ENCODE results near the gene KATNAL1. TPM values are rescaled to one million over a fixed set of nuclear protein-coding genes. Genes with fewer than 3 reads are reported as not detected.

Gene KATNAL1
- total RNA-seq, 1 experiment from 2014 or later = 14.2 TPM

DNA sequence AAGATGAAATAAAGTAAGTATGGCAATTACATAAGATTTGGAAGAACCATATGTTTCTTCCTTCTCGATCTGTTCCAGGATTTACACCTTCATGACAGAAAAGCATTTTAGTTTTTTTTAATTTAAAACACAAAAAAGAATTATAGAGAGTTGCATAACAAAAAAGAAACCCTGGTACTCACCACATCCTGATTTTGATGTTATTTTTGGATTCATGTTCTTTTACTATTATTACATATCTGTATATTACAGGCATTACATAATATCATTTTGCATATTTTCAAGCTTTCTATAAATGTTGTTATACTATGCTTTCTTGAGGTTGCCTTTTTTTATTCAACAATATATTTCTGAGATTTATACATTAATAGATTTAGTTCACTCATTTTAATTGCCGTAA, 6.7 kb upstream of the KATNAL1 start:
- no peaks in the 10 kb centered on the region for H3K36me3 Mint-ChIP-seq
- H3K4me1 Mint-ChIP-seq = peaks cover 5% of the 10 kb centered on the region
- TF ChIP-seq SOX15 (CRISPR knock-in tag; IDR thresholded peaks at IDR 0.05) (no peak), SP1 (CRISPR knock-in tag; conservative IDR thresholded peaks at IDR 0.05) (no peak), IRF2 (CRISPR knock-in tag; IDR thresholded peaks at IDR 0.05; ENCODE audit: borderline replicate concordance, low read depth) (no peak), TEAD1 (CRISPR knock-in tag; IDR thresholded peaks at IDR 0.05) (no peak), KAT7 (CRISPR knock-in tag; IDR thresholded peaks at IDR 0.05; ENCODE audit: borderline replicate concordance) (no peak), FOXK1 (CRISPR knock-in tag; IDR thresholded peaks at IDR 0.05) (no peak), MYBL2 (CRISPR knock-in tag; IDR thresholded peaks at IDR 0.05) (no peak), EMX1 (CRISPR knock-in tag; IDR thresholded peaks at IDR 0.05) (no peak), ZNF263 (CRISPR knock-in tag; IDR thresholded peaks at IDR 0.05; ENCODE audit: low read depth) (no peak), SMAD3 (CRISPR knock-in tag; IDR thresholded peaks at IDR 0.05; ENCODE audit: borderline replicate concordance) (no peak), NR3C1 (CRISPR knock-in tag; conservative IDR thresholded peaks at IDR 0.05; ENCODE audit: low read depth) (no peak), NR1H2 (CRISPR knock-in tag; IDR thresholded peaks at IDR 0.05) (no peak), ZNF396 (CRISPR knock-in tag; IDR thresholded peaks at IDR 0.05; ENCODE audit: borderline replicate concordance) (no peak), CREM (CRISPR knock-in tag; IDR thresholded peaks at IDR 0.05) (no peak)
- TF ChIP-seq, protein P1, sequence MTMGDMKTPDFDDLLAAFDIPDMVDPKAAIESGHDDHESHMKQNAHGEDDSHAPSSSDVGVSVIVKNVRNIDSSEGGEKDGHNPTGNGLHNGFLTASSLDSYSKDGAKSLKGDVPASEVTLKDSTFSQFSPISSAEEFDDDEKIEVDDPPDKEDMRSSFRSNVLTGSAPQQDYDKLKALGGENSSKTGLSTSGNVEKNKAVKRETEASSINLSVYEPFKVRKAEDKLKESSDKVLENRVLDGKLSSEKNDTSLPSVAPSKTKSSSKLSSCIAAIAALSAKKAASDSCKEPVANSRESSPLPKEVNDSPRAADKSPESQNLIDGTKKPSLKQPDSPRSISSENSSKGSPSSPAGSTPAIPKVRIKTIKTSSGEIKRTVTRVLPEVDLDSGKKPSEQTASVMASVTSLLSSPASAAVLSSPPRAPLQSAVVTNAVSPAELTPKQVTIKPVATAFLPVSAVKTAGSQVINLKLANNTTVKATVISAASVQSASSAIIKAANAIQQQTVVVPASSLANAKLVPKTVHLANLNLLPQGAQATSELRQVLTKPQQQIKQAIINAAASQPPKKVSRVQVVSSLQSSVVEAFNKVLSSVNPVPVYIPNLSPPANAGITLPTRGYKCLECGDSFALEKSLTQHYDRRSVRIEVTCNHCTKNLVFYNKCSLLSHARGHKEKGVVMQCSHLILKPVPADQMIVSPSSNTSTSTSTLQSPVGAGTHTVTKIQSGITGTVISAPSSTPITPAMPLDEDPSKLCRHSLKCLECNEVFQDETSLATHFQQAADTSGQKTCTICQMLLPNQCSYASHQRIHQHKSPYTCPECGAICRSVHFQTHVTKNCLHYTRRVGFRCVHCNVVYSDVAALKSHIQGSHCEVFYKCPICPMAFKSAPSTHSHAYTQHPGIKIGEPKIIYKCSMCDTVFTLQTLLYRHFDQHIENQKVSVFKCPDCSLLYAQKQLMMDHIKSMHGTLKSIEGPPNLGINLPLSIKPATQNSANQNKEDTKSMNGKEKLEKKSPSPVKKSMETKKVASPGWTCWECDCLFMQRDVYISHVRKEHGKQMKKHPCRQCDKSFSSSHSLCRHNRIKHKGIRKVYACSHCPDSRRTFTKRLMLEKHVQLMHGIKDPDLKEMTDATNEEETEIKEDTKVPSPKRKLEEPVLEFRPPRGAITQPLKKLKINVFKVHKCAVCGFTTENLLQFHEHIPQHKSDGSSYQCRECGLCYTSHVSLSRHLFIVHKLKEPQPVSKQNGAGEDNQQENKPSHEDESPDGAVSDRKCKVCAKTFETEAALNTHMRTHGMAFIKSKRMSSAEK (CRISPR knock-in tag; IDR thresholded peaks at IDR 0.05; ENCODE audit: borderline replicate concordance) = no peak
- TF ChIP-seq, protein P2, sequence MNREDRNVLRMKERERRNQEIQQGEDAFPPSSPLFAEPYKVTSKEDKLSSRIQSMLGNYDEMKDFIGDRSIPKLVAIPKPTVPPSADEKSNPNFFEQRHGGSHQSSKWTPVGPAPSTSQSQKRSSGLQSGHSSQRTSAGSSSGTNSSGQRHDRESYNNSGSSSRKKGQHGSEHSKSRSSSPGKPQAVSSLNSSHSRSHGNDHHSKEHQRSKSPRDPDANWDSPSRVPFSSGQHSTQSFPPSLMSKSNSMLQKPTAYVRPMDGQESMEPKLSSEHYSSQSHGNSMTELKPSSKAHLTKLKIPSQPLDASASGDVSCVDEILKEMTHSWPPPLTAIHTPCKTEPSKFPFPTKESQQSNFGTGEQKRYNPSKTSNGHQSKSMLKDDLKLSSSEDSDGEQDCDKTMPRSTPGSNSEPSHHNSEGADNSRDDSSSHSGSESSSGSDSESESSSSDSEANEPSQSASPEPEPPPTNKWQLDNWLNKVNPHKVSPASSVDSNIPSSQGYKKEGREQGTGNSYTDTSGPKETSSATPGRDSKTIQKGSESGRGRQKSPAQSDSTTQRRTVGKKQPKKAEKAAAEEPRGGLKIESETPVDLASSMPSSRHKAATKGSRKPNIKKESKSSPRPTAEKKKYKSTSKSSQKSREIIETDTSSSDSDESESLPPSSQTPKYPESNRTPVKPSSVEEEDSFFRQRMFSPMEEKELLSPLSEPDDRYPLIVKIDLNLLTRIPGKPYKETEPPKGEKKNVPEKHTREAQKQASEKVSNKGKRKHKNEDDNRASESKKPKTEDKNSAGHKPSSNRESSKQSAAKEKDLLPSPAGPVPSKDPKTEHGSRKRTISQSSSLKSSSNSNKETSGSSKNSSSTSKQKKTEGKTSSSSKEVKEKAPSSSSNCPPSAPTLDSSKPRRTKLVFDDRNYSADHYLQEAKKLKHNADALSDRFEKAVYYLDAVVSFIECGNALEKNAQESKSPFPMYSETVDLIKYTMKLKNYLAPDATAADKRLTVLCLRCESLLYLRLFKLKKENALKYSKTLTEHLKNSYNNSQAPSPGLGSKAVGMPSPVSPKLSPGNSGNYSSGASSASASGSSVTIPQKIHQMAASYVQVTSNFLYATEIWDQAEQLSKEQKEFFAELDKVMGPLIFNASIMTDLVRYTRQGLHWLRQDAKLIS (CRISPR knock-in tag; IDR thresholded peaks at IDR 0.05; ENCODE audit: borderline replicate concordance) = no peak
- TF ChIP-seq, protein P3, sequence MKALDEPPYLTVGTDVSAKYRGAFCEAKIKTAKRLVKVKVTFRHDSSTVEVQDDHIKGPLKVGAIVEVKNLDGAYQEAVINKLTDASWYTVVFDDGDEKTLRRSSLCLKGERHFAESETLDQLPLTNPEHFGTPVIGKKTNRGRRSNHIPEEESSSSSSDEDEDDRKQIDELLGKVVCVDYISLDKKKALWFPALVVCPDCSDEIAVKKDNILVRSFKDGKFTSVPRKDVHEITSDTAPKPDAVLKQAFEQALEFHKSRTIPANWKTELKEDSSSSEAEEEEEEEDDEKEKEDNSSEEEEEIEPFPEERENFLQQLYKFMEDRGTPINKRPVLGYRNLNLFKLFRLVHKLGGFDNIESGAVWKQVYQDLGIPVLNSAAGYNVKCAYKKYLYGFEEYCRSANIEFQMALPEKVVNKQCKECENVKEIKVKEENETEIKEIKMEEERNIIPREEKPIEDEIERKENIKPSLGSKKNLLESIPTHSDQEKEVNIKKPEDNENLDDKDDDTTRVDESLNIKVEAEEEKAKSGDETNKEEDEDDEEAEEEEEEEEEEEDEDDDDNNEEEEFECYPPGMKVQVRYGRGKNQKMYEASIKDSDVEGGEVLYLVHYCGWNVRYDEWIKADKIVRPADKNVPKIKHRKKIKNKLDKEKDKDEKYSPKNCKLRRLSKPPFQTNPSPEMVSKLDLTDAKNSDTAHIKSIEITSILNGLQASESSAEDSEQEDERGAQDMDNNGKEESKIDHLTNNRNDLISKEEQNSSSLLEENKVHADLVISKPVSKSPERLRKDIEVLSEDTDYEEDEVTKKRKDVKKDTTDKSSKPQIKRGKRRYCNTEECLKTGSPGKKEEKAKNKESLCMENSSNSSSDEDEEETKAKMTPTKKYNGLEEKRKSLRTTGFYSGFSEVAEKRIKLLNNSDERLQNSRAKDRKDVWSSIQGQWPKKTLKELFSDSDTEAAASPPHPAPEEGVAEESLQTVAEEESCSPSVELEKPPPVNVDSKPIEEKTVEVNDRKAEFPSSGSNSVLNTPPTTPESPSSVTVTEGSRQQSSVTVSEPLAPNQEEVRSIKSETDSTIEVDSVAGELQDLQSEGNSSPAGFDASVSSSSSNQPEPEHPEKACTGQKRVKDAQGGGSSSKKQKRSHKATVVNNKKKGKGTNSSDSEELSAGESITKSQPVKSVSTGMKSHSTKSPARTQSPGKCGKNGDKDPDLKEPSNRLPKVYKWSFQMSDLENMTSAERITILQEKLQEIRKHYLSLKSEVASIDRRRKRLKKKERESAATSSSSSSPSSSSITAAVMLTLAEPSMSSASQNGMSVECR (CRISPR knock-in tag; IDR thresholded peaks at IDR 0.05; ENCODE audit: borderline replicate concordance) = no peak
- no peaks in the 10 kb centered on the region for H3K9me3 Mint-ChIP-seq
- H3K27me3 Mint-ChIP-seq (ENCODE audit: low read depth) = no peaks in the 10 kb centered on the region
- ATAC-seq (no peak), DNase-seq (ENCODE audit: low spot score) (no peak)
- CTCF ChIA-PET = no interaction called here
- H3K27ac Mint-ChIP-seq = no peak overlapping the region
- H3K4me3 Mint-ChIP-seq = no peak overlapping the region
- POLR2A ChIA-PET = no interaction called here

All from WTC11 (cell line).